Measurements from ENCODE around the gene PIAS2. TPM values are rescaled to one million over a fixed set of nuclear protein-coding genes. Genes with fewer than 3 reads are reported as not detected.

Gene PIAS2
- total RNA-seq, 4 donors from 2014 or later, result 12.1 to 42.7 (median 16.9) TPM

- H3K27ac ChIP-seq, result no peak overlapping the region
- no peaks in the 10 kb centered on the region for H3K9me3 ChIP-seq
- H3K4me1 ChIP-seq, result no peaks in the 10 kb centered on the region
- no peak for DNase-seq (ENCODE audit: low spot score in 2 of 2)
- no peaks in the 10 kb centered on the region for H3K27me3 ChIP-seq
- no peak overlapping the region for H3K4me3 ChIP-seq
- peaks cover 6% of the 10 kb centered on the region for H3K36me3 ChIP-seq
- TF ChIP-seq EP300 (IDR thresholded peaks at IDR 0.05) (no peak), POLR2AphosphoS5 (IDR thresholded peaks at IDR 0.05) (no peak), POLR2A (IDR thresholded peaks at IDR 0.05) (no peak)
- TF ChIP-seq, protein P1, sequence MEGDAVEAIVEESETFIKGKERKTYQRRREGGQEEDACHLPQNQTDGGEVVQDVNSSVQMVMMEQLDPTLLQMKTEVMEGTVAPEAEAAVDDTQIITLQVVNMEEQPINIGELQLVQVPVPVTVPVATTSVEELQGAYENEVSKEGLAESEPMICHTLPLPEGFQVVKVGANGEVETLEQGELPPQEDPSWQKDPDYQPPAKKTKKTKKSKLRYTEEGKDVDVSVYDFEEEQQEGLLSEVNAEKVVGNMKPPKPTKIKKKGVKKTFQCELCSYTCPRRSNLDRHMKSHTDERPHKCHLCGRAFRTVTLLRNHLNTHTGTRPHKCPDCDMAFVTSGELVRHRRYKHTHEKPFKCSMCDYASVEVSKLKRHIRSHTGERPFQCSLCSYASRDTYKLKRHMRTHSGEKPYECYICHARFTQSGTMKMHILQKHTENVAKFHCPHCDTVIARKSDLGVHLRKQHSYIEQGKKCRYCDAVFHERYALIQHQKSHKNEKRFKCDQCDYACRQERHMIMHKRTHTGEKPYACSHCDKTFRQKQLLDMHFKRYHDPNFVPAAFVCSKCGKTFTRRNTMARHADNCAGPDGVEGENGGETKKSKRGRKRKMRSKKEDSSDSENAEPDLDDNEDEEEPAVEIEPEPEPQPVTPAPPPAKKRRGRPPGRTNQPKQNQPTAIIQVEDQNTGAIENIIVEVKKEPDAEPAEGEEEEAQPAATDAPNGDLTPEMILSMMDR (IDR thresholded peaks at IDR 0.05), result no peak
- WGBS, result 62% methylated on average over 2 of the region's 2 CpGs
Observed at GRCh38 chr18:46859855-46860254, 57.5 kb downstream of the PIAS2 start.

GRCh38 chr18:46858290-46858689 is 59.0 kb downstream of the PIAS2 start:
- no peak for DNase-seq (ENCODE audit: low spot score in 2 of 2)
- WGBS, result 96% methylated on average over 4 of the region's 4 CpGs
- TF ChIP-seq, protein P1 (IDR thresholded peaks at IDR 0.05), result no peak
- TF ChIP-seq POLR2AphosphoS5 (IDR thresholded peaks at IDR 0.05) (no peak), POLR2A (IDR thresholded peaks at IDR 0.05) (no peak), EP300 (IDR thresholded peaks at IDR 0.05) (no peak)
- no peaks in the 10 kb centered on the region for H3K27me3 ChIP-seq
- no peaks in the 10 kb centered on the region for H3K9me3 ChIP-seq
- no peak overlapping the region for H3K4me3 ChIP-seq
- peaks cover 16% of the 10 kb centered on the region for H3K36me3 ChIP-seq
- H3K27ac ChIP-seq, result no peak overlapping the region
- no peaks in the 10 kb centered on the region for H3K4me1 ChIP-seq

GRCh38 chr18:46856973-46857372 is 60.3 kb downstream of the PIAS2 start:
- H3K27ac ChIP-seq, result no peak overlapping the region
- DNase-seq (ENCODE audit: low spot score in 2 of 2), result no peak
- H3K27me3 ChIP-seq, result no peaks in the 10 kb centered on the region
- no peaks in the 10 kb centered on the region for H3K9me3 ChIP-seq
- H3K4me3 ChIP-seq, result no peak overlapping the region
- no peak for TF ChIP-seq POLR2A (IDR thresholded peaks at IDR 0.05)
- TF ChIP-seq EP300 (IDR thresholded peaks at IDR 0.05), result no peak
- TF ChIP-seq, protein P1 (IDR thresholded peaks at IDR 0.05), result no peak
- TF ChIP-seq POLR2AphosphoS5 (IDR thresholded peaks at IDR 0.05), result no peak
- peaks cover 18% of the 10 kb centered on the region for H3K36me3 ChIP-seq
- H3K4me1 ChIP-seq, result no peaks in the 10 kb centered on the region

DNA sequence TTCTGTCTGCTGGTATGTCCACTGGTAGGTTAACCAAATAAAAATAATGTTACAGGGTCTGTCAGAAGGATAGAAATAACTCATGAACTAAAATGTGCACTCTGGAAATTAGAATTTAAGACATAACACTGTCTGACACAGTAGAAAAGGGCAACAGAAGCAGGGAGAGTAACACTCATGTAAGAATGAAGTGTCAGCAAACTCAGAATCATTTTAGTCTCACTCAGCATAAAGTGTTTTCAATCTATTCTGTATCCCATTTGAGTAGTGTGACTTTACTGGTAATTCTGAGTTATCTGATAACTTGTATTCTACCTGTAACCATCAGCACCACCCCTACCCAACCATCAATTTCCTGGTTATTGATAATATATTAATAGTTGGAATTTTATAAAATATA is 68.3 kb downstream of the PIAS2 start:
- Histone ChIP-seq H3K4me3 (no peak overlapping the region), H3K27ac (no peak overlapping the region), H3K4me1 (no peaks in the 10 kb centered on the region), H3K36me3 (peaks cover 12% of the 10 kb centered on the region), H3K27me3 (no peaks in the 10 kb centered on the region), H3K9me3 (no peaks in the 10 kb centered on the region)
- TF ChIP-seq POLR2AphosphoS5 (IDR thresholded peaks at IDR 0.05), result no peak
- no peak for TF ChIP-seq POLR2A (IDR thresholded peaks at IDR 0.05)
- TF ChIP-seq, protein P1 (IDR thresholded peaks at IDR 0.05), result no peak
- no peak for TF ChIP-seq EP300 (IDR thresholded peaks at IDR 0.05)
- DNase-seq (ENCODE audit: low spot score in 2 of 2), result no peak

GRCh38 chr18:46843372-46843771 is 73.9 kb downstream of the PIAS2 start:
- H3K36me3 ChIP-seq, result no peaks in the 10 kb centered on the region
- no peaks in the 10 kb centered on the region for H3K9me3 ChIP-seq
- H3K4me1 ChIP-seq, result no peaks in the 10 kb centered on the region
- no peak overlapping the region for H3K27ac ChIP-seq
- no peaks in the 10 kb centered on the region for H3K27me3 ChIP-seq
- TF ChIP-seq EP300 (IDR thresholded peaks at IDR 0.05) (no peak), POLR2AphosphoS5 (IDR thresholded peaks at IDR 0.05) (no peak), POLR2A (IDR thresholded peaks at IDR 0.05) (no peak)
- TF ChIP-seq, protein P1 (IDR thresholded peaks at IDR 0.05), result no peak
- no peak overlapping the region for H3K4me3 ChIP-seq
- WGBS, result 100% methylated on average over 1 of the region's 1 CpG
- no peak for DNase-seq (ENCODE audit: low spot score in 2 of 2)

Data from suprapubic skin (tissue), 4 donors.